NCI-H82 treated with DMSO at 0.1 percent for 48 hours (cell line): Measurements from ENCODE around the gene ROCK2.

Experiments
- DNase-seq: peaks from one replicate; lab custom pipeline; 2025; ENCODE audit not compliant: unreplicated experiment; lab: John Stamatoyannopoulos, UW

ROCK2 gene

GRCh38 chr2:11157296-11157695 is 187.1 kb downstream of the ROCK2 start:
- DNase-seq, result no peak

- no peak for DNase-seq
Measured at GRCh38 chr2:11156396-11157075, 187.9 kb downstream of the ROCK2 start.

DNA sequence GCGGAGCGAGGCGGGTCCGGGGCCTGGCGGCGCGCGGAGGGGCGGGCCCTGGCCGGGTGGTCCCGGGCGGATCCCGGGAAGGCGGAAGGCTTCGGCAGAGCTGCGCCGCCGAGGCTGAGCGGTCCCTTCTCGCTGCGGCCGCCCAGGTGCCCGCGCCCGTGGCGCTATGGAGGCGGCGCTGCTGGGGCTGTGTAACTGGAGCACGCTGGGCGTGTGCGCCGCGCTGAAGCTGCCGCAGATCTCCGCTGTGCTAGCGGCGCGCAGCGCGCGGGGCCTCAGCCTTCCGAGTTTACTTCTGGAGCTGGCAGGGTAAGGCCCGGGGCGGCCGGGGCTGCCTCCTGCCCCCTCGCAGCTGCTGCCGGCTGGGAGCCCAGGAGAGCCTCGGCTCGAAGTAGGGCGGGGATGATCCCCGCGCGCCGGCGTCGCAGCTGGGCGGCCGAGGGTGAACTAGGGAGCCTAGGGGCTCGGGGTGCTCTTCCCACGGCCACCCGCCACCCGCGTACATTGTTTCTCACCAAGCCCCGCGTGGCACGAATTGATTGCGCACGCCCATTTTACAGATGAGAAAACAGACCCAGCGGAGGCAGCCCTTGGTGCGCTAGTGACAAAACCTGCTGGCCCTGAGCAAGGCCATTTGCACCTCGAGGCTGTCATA is 188.9 kb downstream of the ROCK2 start, which contains the start of gene SLC66A3:
Gene SLC66A3, plus strand, starts transcription at position 87 of the 655 bp plus-strand sequence. Its CDS starts 80 bp downstream, at position 167.
- peak; percentile 73 for DNase-seq

- peak; percentile 84 for DNase-seq
Measured at GRCh38 chr2:11154923-11155380, 189.5 kb downstream of the ROCK2 start.

- DNase-seq, result no peak
Measured at GRCh38 chr2:11154016-11154922, 190.2 kb downstream of the ROCK2 start.

DNA sequence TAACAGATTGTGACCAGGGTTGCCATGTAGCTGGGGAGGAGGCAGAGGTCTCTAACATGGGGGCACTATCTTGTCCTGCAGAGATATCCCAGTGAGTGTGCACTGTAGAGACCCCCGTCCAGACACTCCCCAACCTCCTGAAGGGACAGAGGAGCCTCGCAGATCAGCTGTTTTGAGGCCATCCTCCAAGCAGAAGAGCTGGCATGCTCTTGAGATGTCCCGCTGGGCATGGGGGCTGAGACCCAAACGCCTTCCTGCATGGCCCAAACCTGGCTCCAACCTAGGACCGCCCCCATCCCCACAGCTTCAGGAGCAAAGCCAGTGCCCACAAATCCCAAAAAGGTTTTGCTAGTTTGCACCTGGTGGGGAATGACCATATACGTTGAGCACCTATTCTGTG is 191.8 kb downstream of the ROCK2 start:
- no peak for DNase-seq

DNA sequence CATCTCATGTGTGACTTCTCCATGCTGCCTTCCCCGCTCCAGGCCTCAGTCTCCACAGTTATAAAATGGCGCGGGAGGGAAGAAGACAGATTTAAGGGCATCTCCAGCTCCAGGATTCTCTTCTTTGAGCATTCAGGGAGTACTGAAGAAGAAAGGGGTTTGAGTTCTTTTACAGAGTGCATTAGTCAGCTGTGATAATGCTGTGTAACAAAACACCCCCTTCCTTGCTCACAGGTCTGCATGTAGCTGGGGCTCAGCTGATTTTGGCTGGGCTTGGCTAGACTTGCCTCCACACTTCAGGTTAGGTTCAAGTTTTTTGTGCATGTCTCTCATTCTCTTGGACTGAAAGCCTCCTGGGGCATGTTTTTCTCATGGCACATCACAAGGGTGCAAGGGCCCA is 197.2 kb downstream of the ROCK2 start:
- no peak for DNase-seq

DNA sequence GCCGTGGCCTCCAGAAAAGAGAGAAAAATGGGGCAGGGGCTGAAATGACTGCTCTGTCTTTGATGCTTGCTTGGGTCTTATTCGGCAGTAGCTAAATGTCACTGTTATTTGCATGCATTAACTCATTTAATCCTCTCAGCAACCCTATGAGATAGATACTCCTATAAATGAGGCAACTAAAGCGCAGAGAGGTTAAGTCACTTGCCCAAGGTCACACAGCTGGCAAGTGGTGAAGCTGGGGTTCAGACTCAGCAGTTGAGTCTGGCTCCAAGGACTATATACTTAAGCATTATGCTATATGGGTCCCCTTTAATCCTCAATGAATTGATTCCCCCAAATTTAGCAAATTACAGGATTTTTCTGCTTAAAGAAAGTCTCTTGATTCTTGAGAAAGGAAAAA is 198.4 kb downstream of the ROCK2 start:
- no peak for DNase-seq

DNA sequence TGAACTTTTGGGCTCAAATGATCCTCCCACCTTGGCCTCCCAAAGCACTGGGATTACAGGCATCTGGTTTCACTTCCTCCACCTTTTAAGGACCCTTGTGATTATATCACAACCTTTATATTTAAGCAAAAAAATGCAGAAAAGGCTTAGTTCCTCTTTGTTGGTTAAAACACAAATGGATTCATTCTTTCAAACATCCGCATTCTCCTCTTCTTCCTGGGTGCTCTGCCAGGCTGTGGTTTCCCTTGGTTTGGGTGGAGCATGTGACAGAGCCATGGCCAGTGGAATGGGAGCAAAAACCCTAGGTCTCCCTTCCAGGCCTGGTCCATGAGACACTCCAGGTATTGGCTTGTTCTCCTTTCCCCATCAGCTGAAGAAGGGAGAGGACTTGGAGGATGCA is 199.1 kb downstream of the ROCK2 start:
- no peak for DNase-seq

DNA sequence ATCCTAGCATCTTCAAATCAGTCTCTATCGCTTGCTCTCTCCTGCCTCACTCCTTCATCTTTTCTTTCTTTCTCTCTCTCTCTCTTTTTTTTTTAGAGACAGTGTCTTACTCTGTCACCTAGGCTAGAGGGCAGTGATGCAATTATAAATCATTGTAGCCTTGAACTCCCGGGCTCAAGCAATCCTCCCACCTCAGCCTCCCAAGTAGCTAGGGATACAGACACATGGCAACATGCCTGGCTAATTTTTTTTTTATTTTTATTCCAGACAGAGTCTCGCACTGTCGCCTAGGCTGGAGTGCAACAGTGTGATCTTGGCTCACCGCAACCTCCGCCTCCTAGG is 199.7 kb downstream of the ROCK2 start:
- DNase-seq, result no peak

GRCh38 chr2:11144077-11144737 is 200.2 kb downstream of the ROCK2 start:
- DNase-seq, result no peak

DNA sequence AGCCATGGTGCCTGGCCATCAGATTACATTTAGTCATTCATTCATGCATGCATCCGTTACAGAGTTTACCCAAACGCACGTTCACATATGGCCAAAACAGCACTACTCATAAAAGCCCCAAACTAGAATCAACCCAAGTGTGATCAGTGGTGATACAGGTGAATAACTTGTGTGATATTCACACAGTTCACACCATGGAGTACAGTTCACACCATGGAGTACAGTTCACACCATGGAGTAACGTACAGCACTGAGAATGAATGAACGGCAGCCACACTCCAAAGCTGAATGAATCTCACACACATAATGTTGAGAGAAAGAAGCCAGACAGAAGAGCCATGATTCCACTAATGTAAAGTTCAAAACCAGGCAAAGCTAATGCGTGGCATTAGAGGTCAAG is 201.4 kb downstream of the ROCK2 start:
- no peak for DNase-seq

DNA sequence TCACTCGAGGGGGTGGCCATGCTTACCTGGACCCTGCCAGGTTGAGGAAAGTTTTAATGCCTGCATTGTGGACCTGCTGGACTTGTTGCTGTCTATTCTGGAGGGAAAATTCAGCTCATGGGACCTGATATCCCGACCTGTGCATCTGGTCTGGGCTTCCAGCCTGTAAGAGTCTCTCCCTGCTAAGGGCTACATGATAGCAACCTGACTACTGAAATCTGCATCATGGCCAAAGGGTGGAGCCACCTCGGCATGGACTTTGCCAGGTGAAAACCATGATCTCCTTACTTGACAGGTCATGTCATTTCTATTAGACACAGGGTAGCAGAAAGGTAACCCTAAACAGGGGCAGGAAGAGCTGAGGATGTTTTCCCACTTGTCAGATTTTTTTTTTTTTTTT is 202.1 kb downstream of the ROCK2 start:
- DNase-seq, result no peak

DNA sequence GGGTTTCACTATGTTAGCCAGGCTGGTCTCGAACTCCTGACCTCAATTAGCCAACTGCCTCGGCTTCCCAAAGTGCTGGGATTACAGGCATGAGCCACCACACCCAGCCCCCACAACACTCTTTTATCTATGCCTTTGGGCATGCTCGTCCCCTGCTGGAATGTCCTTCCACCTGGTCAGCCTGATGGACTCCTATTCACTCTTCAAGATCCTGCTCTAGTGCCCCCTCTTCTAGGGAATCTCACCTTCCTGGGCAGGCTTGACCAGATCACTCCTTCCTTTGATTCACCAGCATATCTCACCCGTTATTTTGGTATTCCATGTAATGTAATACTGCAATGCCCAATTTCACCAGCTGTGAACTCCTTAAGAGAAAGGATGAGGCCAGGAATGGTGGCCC is 203.1 kb downstream of the ROCK2 start:
- no peak for DNase-seq

DNA sequence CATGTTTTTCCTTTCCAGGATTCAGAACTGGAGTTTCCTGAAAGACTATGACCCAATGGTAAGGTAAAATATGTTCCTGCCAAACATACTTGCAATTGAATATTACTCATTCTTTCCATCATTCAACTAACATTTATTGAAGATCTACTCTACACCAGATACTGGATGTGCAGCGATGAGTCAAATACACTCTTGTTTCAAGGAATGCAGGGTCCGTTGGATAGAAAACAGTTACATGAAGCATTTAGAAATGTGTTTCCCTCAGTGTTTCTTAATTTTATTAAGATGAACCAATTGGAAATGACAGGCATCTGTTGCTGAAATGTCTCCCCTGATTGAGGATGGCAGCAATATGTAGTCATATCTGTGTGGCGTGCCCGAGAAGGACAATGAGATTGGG is 203.9 kb downstream of the ROCK2 start:
- no peak for DNase-seq

DNA sequence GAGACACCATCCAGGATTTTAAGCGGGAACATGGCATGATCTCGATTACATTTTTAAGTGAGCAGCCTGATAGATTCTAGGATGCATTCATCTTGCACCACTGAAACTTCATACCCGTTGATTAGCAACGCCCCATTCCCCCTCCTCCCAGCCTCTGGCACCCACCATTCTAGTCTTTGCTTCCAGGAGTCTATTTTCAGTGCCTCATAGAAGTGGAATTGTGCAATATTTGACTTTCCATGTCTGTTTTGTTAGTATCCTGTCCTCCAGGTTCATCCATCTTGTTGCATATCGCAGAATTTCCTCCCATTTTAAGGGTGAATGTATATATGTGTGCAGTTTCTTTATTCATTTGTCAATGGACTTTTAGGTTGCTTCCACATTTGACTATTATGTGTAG is 210.1 kb downstream of the ROCK2 start:
- no peak for DNase-seq

DNA sequence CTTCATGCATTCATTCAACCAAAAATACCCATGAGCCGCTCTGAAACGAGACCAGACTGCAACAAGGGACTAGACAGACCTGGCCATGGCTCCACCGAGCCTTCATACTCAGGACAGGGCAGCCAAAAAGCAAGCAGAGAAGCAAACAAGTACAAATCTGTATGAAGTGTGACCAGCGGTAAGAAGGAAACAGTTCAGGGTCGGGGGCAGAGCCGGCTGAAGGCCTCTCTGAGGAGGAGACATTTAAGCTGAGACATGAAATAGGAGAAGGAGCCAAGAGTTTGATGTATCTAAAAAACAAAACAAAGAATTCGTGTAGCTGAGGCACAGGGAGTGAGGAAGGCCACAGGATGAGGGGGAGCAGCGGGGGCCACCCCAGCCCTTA is 210.5 kb downstream of the ROCK2 start:
- no peak for DNase-seq

- DNase-seq, result peak; percentile 78
Measured at GRCh38 chr2:11133238-11133935, 211.0 kb downstream of the ROCK2 start.

DNA sequence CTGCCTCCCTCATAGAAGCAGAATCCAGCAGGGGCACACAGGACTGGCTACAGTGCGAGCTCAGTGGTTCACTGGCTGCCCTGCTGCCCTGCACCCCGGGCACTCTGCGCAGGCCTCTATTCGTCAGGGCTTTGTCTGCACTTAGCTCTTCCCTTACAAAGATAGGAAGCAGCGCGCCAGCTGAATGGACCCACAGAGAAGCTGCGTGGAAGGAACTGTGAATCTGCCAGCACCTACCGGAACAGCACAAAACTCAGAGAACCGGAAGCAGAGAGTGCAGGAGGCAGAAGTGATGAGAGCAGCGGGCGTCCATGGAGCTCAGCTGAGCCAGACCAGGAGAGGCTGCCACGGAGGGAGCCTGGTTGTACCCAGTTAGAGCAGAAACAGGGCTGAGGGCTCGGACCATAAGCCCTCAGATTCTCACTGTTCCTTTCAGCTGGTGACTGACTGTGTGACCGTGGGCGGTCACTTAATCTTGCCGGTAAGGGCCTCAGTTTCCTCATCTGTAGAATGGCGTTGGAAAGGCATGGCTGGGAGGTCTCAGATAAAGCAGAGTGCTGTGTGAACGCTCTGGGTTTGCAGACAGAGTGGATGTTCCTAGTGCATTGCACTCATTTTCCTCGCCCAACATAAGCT is 212.3 kb downstream of the ROCK2 start:
- no peak for DNase-seq
